ENCODE data around the gene PPEF1. TPM values are rescaled to one million over a fixed set of nuclear protein-coding genes. Genes with fewer than 3 reads are reported as not detected.

PPEF1 gene
- total RNA-seq, 2 donors from 2014 or later, result 1.9 to 6.0 TPM

GRCh38 chrX:18799911-18800310, 92.5 kb downstream of the PPEF1 start:
- TF ChIP-seq CTCF (IDR thresholded peaks at IDR 0.05) (no peak), POLR2AphosphoS5 (IDR thresholded peaks at IDR 0.05) (no peak), POLR2A (IDR thresholded peaks at IDR 0.05) (no peak)
- no peaks in the 10 kb centered on the region for H3K36me3 ChIP-seq
- intact Hi-C loops (cut with DNase I), result no loop called here
- WGBS, result 30% methylated on average over 2 of the region's 2 CpGs
- no peak overlapping the region for H3K4me3 ChIP-seq
- no peak for DNase-seq (ENCODE audit: low spot score)
- no peaks in the 10 kb centered on the region for H3K9me3 ChIP-seq
- H3K27me3 ChIP-seq (replicated peaks; ENCODE audit: insufficient read depth), result no peaks in the 10 kb centered on the region
- H3K27ac ChIP-seq, result no peak overlapping the region
- no peaks in the 10 kb centered on the region for H3K4me1 ChIP-seq (replicated peaks)

- no peaks in the 10 kb centered on the region for H3K36me3 ChIP-seq
- DNase-seq (ENCODE audit: low spot score), result no peak
- no peaks in the 10 kb centered on the region for H3K9me3 ChIP-seq
- H3K4me1 ChIP-seq (replicated peaks), result no peaks in the 10 kb centered on the region
- H3K27me3 ChIP-seq (replicated peaks; ENCODE audit: insufficient read depth), result no peaks in the 10 kb centered on the region
- intact Hi-C loops (cut with DNase I), result no loop called here
- no peak overlapping the region for H3K4me3 ChIP-seq
- no peak overlapping the region for H3K27ac ChIP-seq
- TF ChIP-seq POLR2A (IDR thresholded peaks at IDR 0.05) (no peak), POLR2AphosphoS5 (IDR thresholded peaks at IDR 0.05) (no peak), CTCF (IDR thresholded peaks at IDR 0.05) (no peak)
Measured at GRCh38 chrX:18809641-18810040, 102.2 kb downstream of the PPEF1 start.

GRCh38 chrX:18810416-18810815, 103.0 kb downstream of the PPEF1 start:
- Histone ChIP-seq H3K36me3 (no peaks in the 10 kb centered on the region), H3K27ac (no peak overlapping the region), H3K4me1 (replicated peaks) (no peaks in the 10 kb centered on the region), H3K4me3 (no peak overlapping the region), H3K27me3 (replicated peaks; ENCODE audit: insufficient read depth) (no peaks in the 10 kb centered on the region), H3K9me3 (no peaks in the 10 kb centered on the region)
- intact Hi-C loops (cut with DNase I), result no loop called here
- no peak for DNase-seq (ENCODE audit: low spot score)
- TF ChIP-seq CTCF (IDR thresholded peaks at IDR 0.05), result no peak
- TF ChIP-seq POLR2A (IDR thresholded peaks at IDR 0.05), result no peak
- no peak for TF ChIP-seq POLR2AphosphoS5 (IDR thresholded peaks at IDR 0.05)
- WGBS, result 84% methylated on average over 2 of the region's 2 CpGs

DNA sequence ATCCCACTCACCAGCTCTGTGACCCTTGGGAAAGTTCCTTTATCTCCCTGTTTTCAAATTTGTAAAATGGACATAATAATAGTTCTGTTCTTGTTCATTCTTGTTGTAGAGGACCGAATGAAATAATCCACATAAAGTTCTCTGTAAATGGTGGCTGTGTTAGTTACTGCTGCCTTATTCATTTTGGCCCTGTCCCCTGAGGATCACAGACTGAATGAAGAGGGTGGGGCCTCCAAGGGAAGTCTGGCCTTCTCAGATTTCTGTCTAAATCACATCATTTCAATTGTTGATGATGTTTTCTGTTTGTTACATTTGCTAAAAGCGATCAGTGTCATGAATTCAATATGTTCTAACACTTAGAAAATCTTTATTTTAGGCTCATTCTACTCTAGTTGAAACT, 117.9 kb downstream of the PPEF1 start:
- Histone ChIP-seq H3K36me3 (no peaks in the 10 kb centered on the region), H3K27ac (no peak overlapping the region), H3K4me3 (no peak overlapping the region), H3K27me3 (replicated peaks; ENCODE audit: insufficient read depth) (no peaks in the 10 kb centered on the region), H3K4me1 (replicated peaks) (no peaks in the 10 kb centered on the region), H3K9me3 (no peaks in the 10 kb centered on the region)
- intact Hi-C loops (cut with DNase I), result no loop called here
- no peak for TF ChIP-seq POLR2AphosphoS5 (IDR thresholded peaks at IDR 0.05)
- no peak for TF ChIP-seq POLR2A (IDR thresholded peaks at IDR 0.05)
- no peak for TF ChIP-seq CTCF (IDR thresholded peaks at IDR 0.05)
- 58% methylated on average over 2 of the region's 2 CpGs for WGBS
- no peak for DNase-seq (ENCODE audit: low spot score)

- H3K27me3 ChIP-seq (replicated peaks; ENCODE audit: insufficient read depth), result no peaks in the 10 kb centered on the region
- WGBS, result 75% methylated on average over 1 of the region's 1 CpG
- H3K27ac ChIP-seq, result no peak overlapping the region
- H3K4me3 ChIP-seq, result no peak overlapping the region
- H3K9me3 ChIP-seq, result no peaks in the 10 kb centered on the region
- no peak for DNase-seq (ENCODE audit: low spot score)
- intact Hi-C loops (cut with DNase I), result no loop called here
- no peaks in the 10 kb centered on the region for H3K36me3 ChIP-seq
- H3K4me1 ChIP-seq (replicated peaks), result no peaks in the 10 kb centered on the region
- TF ChIP-seq POLR2AphosphoS5 (IDR thresholded peaks at IDR 0.05), result no peak
- TF ChIP-seq POLR2A (IDR thresholded peaks at IDR 0.05), result no peak
Measured at GRCh38 chrX:18828832-18829404, 121.5 kb downstream of the PPEF1 start.
